Melanocyte of skin (primary cell): ENCODE data around the gene GAS7. TPM values are rescaled to one million over a fixed set of nuclear protein-coding genes. Genes with fewer than 3 reads are reported as not detected.

Experiments used
- total RNA-seq, 2 donors: library from RNA; depleted of rRNA; stranded (reverse); fragments of >200 nt; gene quantifications; 2 replicates each; pipeline ENCODE4 v1.2.3, GENCODE V29; 2012

Gene GAS7
- 100 to 1,000 TPM; 226 to 337 TPM for total RNA-seq

GRCh38 chr17:10198509-10199249 is at the start of gene GAS7:
Gene GAS7, minus strand, starts transcription at chr17:10198606.

GRCh38 chr17:9905078-9905415 is 293.4 kb downstream of the GAS7 start, which contains the start of gene RCVRN:
Gene RCVRN, minus strand, starts transcription at chr17:9905271. Its CDS starts 91 bp downstream, at chr17:9905180.

Other genes starting within 250 kb of the GAS7 start
- gene MYH13, start 174.4 kb upstream of the GAS7 start, total RNA-seq: not detected
- gene MYH8, start 223.3 kb upstream of the GAS7 start, total RNA-seq: not detected